IMR-90 (cell line): ENCODE results near the gene CPB2. TPM values are rescaled to one million over a fixed set of nuclear protein-coding genes. Genes with fewer than 3 reads are reported as not detected.

Experiments used
- ATAC-seq: fragments of 200-7000 bp; cut with Tn5 transposase; 2 replicates; pipeline ENCODE4 v1.9.1; 2020; ENCODE audit warnings: low read depth, mild to moderate bottlenecking, moderate library complexity
- BruUV-seq: library from RNA; stranded (reverse); fragments of 400-500 nt; replicated peaks from 2 replicates; lab custom pipeline; 2021; lab: Mats Ljungman, UMichigan
- CTCF ChIA-PET: fragments of 300-600 bp; formaldehyde crosslinking; extraction: SDS; loops from one replicate; lab custom pipeline; 2021; ENCODE audit warnings: antibody characterized with exemption; lab: Yijun Ruan, JAX
- POLR2A ChIA-PET: fragments of 300-600 bp; sonication (Branson Sonifier 250); formaldehyde crosslinking; loops from one replicate; lab custom pipeline; 2022; ENCODE audit warnings: antibody characterized with exemption; ENCODE audit not compliant: unreplicated experiment; lab: Charles Lee
- DNase-seq: peaks from one replicate; pipeline ENCODE4 v3.0.0; 2013
- H2AFZ ChIP-seq: replicated peaks from 2 replicates; pipeline ENCODE3; 2013; ENCODE audit warnings: low read length, mild to moderate bottlenecking; ENCODE audit not compliant: poor library complexity
- H2AK5ac ChIP-seq: 2 replicates; pipeline ENCODE4 v1.6.1; 2013; ENCODE audit warnings: low read depth, low read length, inconsistent platforms
- H2AK9ac ChIP-seq: replicated peaks from 2 replicates; pipeline ENCODE3; 2013; ENCODE audit warnings: mild to moderate bottlenecking, low read depth, low read length, moderate library complexity; ENCODE audit not compliant: poor library complexity
- H2BK120ac ChIP-seq: 2 replicates; pipeline ENCODE4 v1.6.1; 2013; ENCODE audit warnings: low read depth, low read length, inconsistent platforms
- H2BK15ac ChIP-seq: 3 replicates; pipeline ENCODE4 v1.6.1; 2013; ENCODE audit warnings: low read depth, low read length, inconsistent platforms
- H2BK20ac ChIP-seq: 2 replicates; pipeline ENCODE4 v1.6.1; 2013; ENCODE audit warnings: low read depth, mild to moderate bottlenecking, inconsistent platforms, low read length, moderate library complexity
- H2BK5ac ChIP-seq: 2 replicates; pipeline ENCODE4 v1.6.1; 2013; ENCODE audit warnings: mild to moderate bottlenecking, low read depth, low read length, inconsistent platforms; ENCODE audit not compliant: poor library complexity, severe bottlenecking
- H3K14ac ChIP-seq: replicated peaks from 2 replicates; pipeline ENCODE4 v1.6.1; 2013; ENCODE audit warnings: low read depth, low read length, inconsistent platforms
- H3K18ac ChIP-seq: 2 replicates; pipeline ENCODE4 v1.6.1; 2013; ENCODE audit warnings: low read depth, low read length, control low read depth
- H3K23ac ChIP-seq: 2 replicates; pipeline ENCODE4 v1.6.1; 2013; ENCODE audit warnings: low read depth, low read length, inconsistent platforms
- H3K27ac ChIP-seq: 2 replicates; pipeline ENCODE4 v1.5.1; 2013; ENCODE audit warnings: mild to moderate bottlenecking, control low read depth, low read length; ENCODE audit not compliant: insufficient read depth
- H3K27me3 ChIP-seq: 2 replicates; pipeline ENCODE4 v1.6.1; 2013; ENCODE audit warnings: low read length; ENCODE audit not compliant: control insufficient read depth, insufficient read depth
- H3K36me3 ChIP-seq: 2 replicates; pipeline ENCODE4 v1.6.1; 2013; ENCODE audit warnings: low read length, mixed read lengths; ENCODE audit not compliant: control insufficient read depth, insufficient read depth
- H3K4ac ChIP-seq: 2 replicates; pipeline ENCODE4 v1.6.1; 2013; ENCODE audit warnings: low read depth, low read length, inconsistent platforms
- H3K4me1 ChIP-seq: 2 replicates; pipeline ENCODE4 v1.6.1; 2013; ENCODE audit warnings: low read length, mixed read lengths; ENCODE audit not compliant: control insufficient read depth, insufficient read depth
- H3K4me2 ChIP-seq: 2 replicates; pipeline ENCODE4 v1.6.1; 2013; ENCODE audit warnings: low read depth, mild to moderate bottlenecking, control low read depth, low read length, moderate library complexity
- H3K4me3 ChIP-seq: 2 replicates; pipeline ENCODE4 v1.5.1; 2013; ENCODE audit warnings: low read depth, mild to moderate bottlenecking, control low read depth, low read length, moderate library complexity; ENCODE audit not compliant: insufficient read depth
- H3K56ac ChIP-seq: 2 replicates; pipeline ENCODE4 v1.6.1; 2013; ENCODE audit warnings: low read length, inconsistent platforms; ENCODE audit not compliant: insufficient read depth; ENCODE audit errors: extremely low read depth
- H3K79me1 ChIP-seq, 2 experiments: 2 replicates each; pipeline ENCODE4 v1.6.1; 2013; ENCODE audit warnings: low read length in 2 of 2, inconsistent platforms in 1 of 2, low read depth in 1 of 2
- H3K9ac ChIP-seq: 2 replicates; pipeline ENCODE4 v1.6.1; 2013; ENCODE audit warnings: low read depth, low read length, control low read depth
- H3K9me1 ChIP-seq: 2 replicates; pipeline ENCODE4 v1.6.1; 2013; ENCODE audit warnings: low read length, inconsistent platforms; ENCODE audit not compliant: insufficient read depth
- H3K9me3 ChIP-seq: 2 replicates; pipeline ENCODE4 v1.6.1; 2013; ENCODE audit warnings: low read length; ENCODE audit not compliant: control insufficient read depth, insufficient read depth
- H4K20me1 ChIP-seq: 2 replicates; pipeline ENCODE4 v1.6.1; 2013; ENCODE audit warnings: low read length, inconsistent platforms; ENCODE audit not compliant: insufficient read depth
- H4K5ac ChIP-seq: 2 replicates; pipeline ENCODE4 v1.6.1; 2013; ENCODE audit warnings: mild to moderate bottlenecking, low read depth, low read length, control low read depth
- H4K8ac ChIP-seq, 2 experiments: 2 replicates each; pipeline ENCODE4 v1.6.1; 2013; ENCODE audit warnings: low read depth in 2 of 2, low read length in 2 of 2, control low read depth in 1 of 2, inconsistent platforms in 1 of 2
- H4K91ac ChIP-seq: 2 replicates; pipeline ENCODE4 v1.6.1; 2013; ENCODE audit warnings: low read depth, low read length, inconsistent platforms; ENCODE audit not compliant: insufficient read depth
- CHD1 ChIP-seq: IDR thresholded peaks from 2 replicates; pipeline ENCODE4 v1.6.1; 2012; ENCODE audit warnings: low read depth, low read length, improper control_type of control experiment
- MAFK ChIP-seq: IDR thresholded peaks from 2 replicates; pipeline ENCODE4 v1.6.1; 2012; ENCODE audit warnings: low read depth, low read length, improper control_type of control experiment
- WGBS, 2 experiments: methylation state at CpG; one replicate each; pipeline versions ENCODE4 v1.1.5 to v1.1.7; 2013; ENCODE audit warnings: missing lambda C conversion rate in 2 of 2; ENCODE audit not compliant: insufficient read length in 1 of 2; ENCODE audit errors: extremely low coverage in 2 of 2; 5-methylcytosine and 5-hydroxymethylcytosine counted together
- dilution Hi-C: fragments of 300-500 bp; cut with HindIII; formaldehyde crosslinking; loops from one replicate; pipeline ENCODE4 v1.14.3; 2018; ENCODE audit warnings: low sequenced_read_pairs; ENCODE audit not compliant: unreplicated experiment
- in situ Hi-C: fragments of 300-500 bp; cut with MboI; formaldehyde crosslinking; loops from 3 replicates; pipeline ENCODE4 v1.14.3; 2019; ENCODE audit warnings: low sequenced_read_pairs, inconsistent platforms, mixed read lengths
- intact Hi-C: fragments of 100-400 bp; cut with micrococcal nuclease; formaldehyde crosslinking; loops from 2 replicates; pipeline ENCODE4 v1.10.0; 2022
- polyA plus RNA-seq, 3 experiments: library from polyadenylated mRNA; depleted of rRNA; stranded (reverse); fragments of >200 nt; gene quantifications; 2 replicates each; pipeline ENCODE4 v1.2.3, GENCODE V29; 2012; ENCODE audit warnings: low replicate concordance in 1 of 3
- total RNA-seq: library from RNA; depleted of rRNA; stranded (reverse); fragments of >200 nt; gene quantifications from 2 replicates; pipeline ENCODE4 v1.2.3, GENCODE V29; 2012

CPB2 gene
- total and polyA plus RNA-seq, 2 of the 4 experiments (the other 2 are of a cell fraction) = not detected

DNA sequence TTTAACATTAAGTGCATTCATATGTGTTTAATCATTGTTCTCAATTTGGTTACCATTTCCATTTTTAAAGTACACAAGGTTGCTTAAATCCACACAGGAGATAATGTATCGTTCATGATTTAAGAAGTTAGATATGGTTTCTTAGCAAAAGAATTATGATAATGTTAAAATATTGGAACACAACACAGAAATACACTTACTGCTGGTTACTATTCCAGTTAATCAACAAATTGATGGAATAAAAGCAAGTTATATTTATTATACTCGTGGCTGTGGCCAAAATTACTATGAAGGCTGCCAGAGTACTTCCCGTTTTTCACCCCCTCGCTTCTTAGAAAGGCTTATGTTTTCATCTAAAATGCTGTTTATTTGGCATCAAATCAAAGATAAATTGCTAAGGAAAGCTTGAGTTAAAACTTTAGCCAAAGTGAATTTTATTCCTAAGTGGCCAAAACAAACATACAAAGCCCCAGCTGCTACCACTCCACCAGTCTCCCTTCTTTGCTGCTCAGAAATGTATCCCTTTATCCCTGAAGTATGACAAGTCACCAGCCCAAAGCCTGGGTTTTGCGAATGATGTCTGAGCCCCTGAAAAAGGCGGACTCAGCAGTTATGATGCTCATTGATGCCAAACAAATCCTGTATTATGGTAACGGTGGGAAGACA, 49.4 kb upstream of the CPB2 start:
- no peaks in the 10 kb centered on the region for H3K36me3 ChIP-seq
- no peak overlapping the region for H3K23ac ChIP-seq
- H2AK9ac ChIP-seq = no peak overlapping the region
- no peak for TF ChIP-seq CHD1
- peak; percentile 61; the same call in 1 of the 2 replicates for TF ChIP-seq MAFK
- no peak overlapping the region for H3K56ac ChIP-seq
- no peak overlapping the region for H3K9ac ChIP-seq
- H3K9me3 ChIP-seq = no peaks in the 10 kb centered on the region
- H3K9me1 ChIP-seq = no peaks in the 10 kb centered on the region
- peaks cover 4% of the 10 kb centered on the region for H3K27me3 ChIP-seq
- no peak overlapping the region for H4K91ac ChIP-seq
- no peak overlapping the region for H4K5ac ChIP-seq
- no peak overlapping the region for H3K4me2 ChIP-seq
- no peak overlapping the region for H2BK120ac ChIP-seq
- H3K27ac ChIP-seq = no peak overlapping the region
- no peak overlapping the region for H3K14ac ChIP-seq
- WGBS, 2 experiments = no CpG with 5 or more reads among the region's 7 CpGs
- dilution Hi-C loops = no loop called here
- CTCF ChIA-PET = no interaction called here
- no peak overlapping the region for H3K18ac ChIP-seq
- no peak overlapping the region for H2BK5ac ChIP-seq
- intact Hi-C loops = no loop called here
- BruUV-seq = no TSS peak
- H3K79me1 ChIP-seq = no peaks in the 10 kb centered on the region
- no peak for ATAC-seq
- POLR2A ChIA-PET = no interaction called here
- H3K4ac ChIP-seq = no peak overlapping the region
- no peak overlapping the region for H3K4me3 ChIP-seq
- H4K8ac ChIP-seq = no peak overlapping the region
- H2BK15ac ChIP-seq = no peak overlapping the region
- no peaks in the 10 kb centered on the region for H4K20me1 ChIP-seq
- H2AK5ac ChIP-seq = no peak overlapping the region
- no peak overlapping the region for H2AFZ ChIP-seq
- no peak overlapping the region for H2BK20ac ChIP-seq
- in situ Hi-C loops = no loop called here
- no peaks in the 10 kb centered on the region for H3K4me1 ChIP-seq
- no peak for DNase-seq
